ENCODE measurements around the gene DBF4. TPM values are rescaled to one million over a fixed set of nuclear protein-coding genes. Genes with fewer than 3 reads are reported as not detected.
A peak's percentile ranks its signal among the peaks of the same experiment; 100 is the strongest.

The DBF4 gene
- total and polyA plus RNA-seq, 2 of the 13 experiments (the other 11 are each of a cell fraction or from before 2014, with no cell fraction given): 5.0 to 64.4 TPM

GRCh38 chr7:87876040-87876868, at the start of gene DBF4, which contains the start of gene SLC25A40 (continued):
- no peak; the same call in 1 of the 2 replicates for TF ChIP-seq ZNF160 (CRISPR knock-in tag; IDR thresholded peaks at IDR 0.05)
- TF ChIP-seq ZBED4 (CRISPR knock-in tag; IDR thresholded peaks at IDR 0.05; ENCODE audit: borderline replicate concordance): no peak; the same call in 1 of the 2 replicates
- no peak; the same call in 1 of the 2 replicates for TF ChIP-seq ZNF776 (CRISPR knock-in tag; IDR thresholded peaks at IDR 0.05)
- TF ChIP-seq PAF1 (CRISPR knock-in tag; IDR thresholded peaks at IDR 0.05): no peak
- TF ChIP-seq GATAD2A (CRISPR knock-in tag; IDR thresholded peaks at IDR 0.05): peak; percentile 37; the same call in 1 of the 2 replicates
- TF ChIP-seq PRDM15 (CRISPR knock-in tag; IDR thresholded peaks at IDR 0.05): peak; percentile 76
- no peak for TF ChIP-seq SUZ12 (IDR thresholded peaks at IDR 0.05; ENCODE audit: low read depth, low read length)
- no peak for TF ChIP-seq ZNF180 (CRISPR knock-in tag; IDR thresholded peaks at IDR 0.05; ENCODE audit: borderline replicate concordance, low read depth)
- TF ChIP-seq ATF7-NPFF (CRISPR knock-in tag; IDR thresholded peaks at IDR 0.05; ENCODE audit: low read depth): peak; percentile 97
- TF ChIP-seq GTF2F1 (IDR thresholded peaks at IDR 0.05; ENCODE audit: low read length): no peak
- peak; percentile 14; the same call in 1 of the 2 replicates for TF ChIP-seq ZBTB7A (CRISPR knock-in tag; IDR thresholded peaks at IDR 0.05)
- TF ChIP-seq KDM2A (CRISPR knock-in tag; IDR thresholded peaks at IDR 0.05; ENCODE audit: borderline replicate concordance, low read depth): peak; percentile 79
- no peak for TF ChIP-seq KDM5A (IDR thresholded peaks at IDR 0.05; ENCODE audit: borderline replicate concordance, low read length)
- peak; percentile 56; the same call in 1 of the 2 replicates for TF ChIP-seq PHF20 (CRISPR knock-in tag; IDR thresholded peaks at IDR 0.05)
- peak; percentile 58; the same call in 1 of the 2 replicates for TF ChIP-seq KAT8 (CRISPR knock-in tag; IDR thresholded peaks at IDR 0.05)
- TF ChIP-seq ZBTB25 (CRISPR knock-in tag; IDR thresholded peaks at IDR 0.05): peak; percentile 73; the same call in 1 of the 2 replicates
- TF ChIP-seq ZNF512B (CRISPR knock-in tag; IDR thresholded peaks at IDR 0.05; ENCODE audit: borderline replicate concordance): 0 out of 2 replicates have a peak, but pooled peaks have one; percentile 24
